ENCODE results near the gene TOR4A. TPM values are rescaled to one million over a fixed set of nuclear protein-coding genes. Genes with fewer than 3 reads are reported as not detected.
A peak's percentile ranks its signal among the peaks of the same experiment; 100 is the strongest.

The TOR4A gene
- polyA plus RNA-seq, 2 of the 4 experiments (the other 2 are of a cell fraction): 9.8 to 18.6 TPM

GRCh38 chr9:137295238-137295811, 17.8 kb downstream of the TOR4A start (continued):
- TF ChIP-seq HEYL (CRISPR knock-in tag; IDR thresholded peaks at IDR 0.05) (no peak), FOSL2 (IDR thresholded peaks at IDR 0.05) (no peak), FOSL2 (CRISPR knock-in tag; IDR thresholded peaks at IDR 0.05) (no peak), HOXB13 (CRISPR knock-in tag; IDR thresholded peaks at IDR 0.05; ENCODE audit: low read depth) (no peak), RAD21 (conservative IDR thresholded peaks at IDR 0.05 in 1 of 2, IDR thresholded peaks at IDR 0.05 in 1 of 2) (peak; percentile 42 to 66), JUN (IDR thresholded peaks at IDR 0.05) (peak in 1 of 2 experiments; percentile 43; a peak in 2 of 5 replicates), GATA3 (IDR thresholded peaks at IDR 0.05; ENCODE audit: borderline replicate concordance) (no peak), HOXA7 (CRISPR knock-in tag; IDR thresholded peaks at IDR 0.05) (no peak)

GRCh38 chr9:137295849-137296669, 18.5 kb downstream of the TOR4A start:
- DNase-seq (ENCODE audit: low read depth in 1 of 2, low spot score in 1 of 2) (no peak), FAIRE-seq (no peak), ATAC-seq (0 out of 6 replicates have a peak, but pooled peaks of 1 of the 2 experiments have one; percentile 6)
- Histone ChIP-seq H3K9me3 (no peaks in the 10 kb centered on the region), H3K27ac (peak overlapping the region; percentile 85 to 93), H3K4me3 (peak overlapping the region; percentile 88), H3K4me1 (peaks cover 26% of the 10 kb centered on the region), H3K4me2 (peak overlapping the region; percentile 74)
- TF ChIP-seq HOXB13 (CRISPR knock-in tag; IDR thresholded peaks at IDR 0.05; ENCODE audit: low read depth): no peak
- no peak for TF ChIP-seq RFX5 (IDR thresholded peaks at IDR 0.05)
- no peak for TF ChIP-seq BHLHE40 (IDR thresholded peaks at IDR 0.05; ENCODE audit: low read depth, low read length)
- no peak for TF ChIP-seq MYC (IDR thresholded peaks at IDR 0.05; ENCODE audit: borderline replicate concordance, low read length)
- no peak for TF ChIP-seq ESRRA (IDR thresholded peaks at IDR 0.05; ENCODE audit: borderline replicate concordance, low read length)
- no peak for TF ChIP-seq HDAC2 (IDR thresholded peaks at IDR 0.05)
- TF ChIP-seq HOXB5 (CRISPR knock-in tag; IDR thresholded peaks at IDR 0.05): no peak
- no peak for TF ChIP-seq TP53 (CRISPR knock-in tag; IDR thresholded peaks at IDR 0.05)
- ChIA-PET CTCF (interaction anchor here (0.6 to 4.9 kb wide), 10 partner anchors 9 to 149 kb away, joined by 3 to 21 read pairs (median 3); partner anchors contain the start of genes EXD3, NOXA1 and TOR4A), POLR2A (no interaction called here)
- WGBS (ENCODE audit: missing lambda C conversion rate): 61% methylated on average over 39 of the region's 78 CpGs

- peak in 1 of 2 experiments; percentile 30; a peak in 3 of 6 replicates for ATAC-seq
- POLR2A ChIA-PET: no interaction called here
- DNase-seq (ENCODE audit: low read depth in 1 of 2, low spot score in 1 of 2): peak in 1 of 2 experiments; percentile 61
- Histone ChIP-seq H3K4me3 (no peak overlapping the region), H3K4me1 (peaks cover 30% of the 10 kb centered on the region), H3K9me3 (no peaks in the 10 kb centered on the region), H3K27ac (peak overlapping the region in 1 of 2 experiments; percentile 93; a peak in 3 of 6 replicates), H3K4me2 (peak overlapping the region; percentile 74)
- FAIRE-seq: no peak
- CTCF ChIA-PET: interaction anchor here (0.6 to 4.9 kb wide), 8 partner anchors 10 to 148 kb away, joined by 3 to 21 read pairs (median 4); partner anchors contain the start of genes EXD3 and NOXA1
- TF ChIP-seq HEYL (CRISPR knock-in tag; IDR thresholded peaks at IDR 0.05) (no peak), ELK1 (IDR thresholded peaks at IDR 0.05; ENCODE audit: low read depth, low read length) (no peak), JUN (IDR thresholded peaks at IDR 0.05) (no peak), USF2 (IDR thresholded peaks at IDR 0.05) (no peak), RCOR1 (IDR thresholded peaks at IDR 0.05; ENCODE audit: low read depth, low read length) (no peak), KDM1A (IDR thresholded peaks at IDR 0.05; ENCODE audit: low read depth) (no peak), JUNB (IDR thresholded peaks at IDR 0.05) (no peak), RNF2 (IDR thresholded peaks at IDR 0.05; ENCODE audit: borderline replicate concordance, low read depth) (no peak), HES2 (IDR thresholded peaks at IDR 0.05) (no peak), MYC (IDR thresholded peaks at IDR 0.05; ENCODE audit: borderline replicate concordance, low read length) (no peak), CBX8 (IDR thresholded peaks at IDR 0.05) (no peak), KDM5A (IDR thresholded peaks at IDR 0.05) (no peak), EHF (CRISPR knock-in tag; IDR thresholded peaks at IDR 0.05) (no peak), HMGXB4 (CRISPR knock-in tag; IDR thresholded peaks at IDR 0.05; ENCODE audit: borderline replicate concordance) (no peak), NPAS2 (CRISPR knock-in tag; IDR thresholded peaks at IDR 0.05; ENCODE audit: borderline replicate concordance) (no peak)
- WGBS (ENCODE audit: missing lambda C conversion rate): 65% methylated on average over 16 of the region's 24 CpGs
Measured at GRCh38 chr9:137296670-137297664, 19.4 kb downstream of the TOR4A start.
